HG03460 (cell line): Measurements from ENCODE around the gene PTPN3.
"Not testable (repeated sequence)": the region's sequence is repeated elsewhere in the genome, so short reads cannot be mapped to it uniquely, and the experiment has no call there.

Experiments used
- ATAC-seq: cut with Tn5 transposase; IDR thresholded peaks from one replicate; pipeline ENCODE4 v1.9.1; 2021; ENCODE audit not compliant: unreplicated experiment

Gene PTPN3

GRCh38 chr9:109498195-109499092 lies at the start of gene PTPN3:
Gene PTPN3, minus strand, starts transcription at chr9:109498307. Its CDS starts 34,873 bp downstream, at chr9:109463434.
- no peak for ATAC-seq

GRCh38 chr9:109544954-109545353 lies 46.8 kb upstream of the PTPN3 start:
- ATAC-seq, result not testable (repeated sequence)

- no peak for ATAC-seq
These were observed 44.8 kb upstream of the PTPN3 start for GRCh38 chr9:109542922-109543321.

- ATAC-seq, result no peak
These were observed 40.2 kb upstream of the PTPN3 start for GRCh38 chr9:109538346-109538745.

GRCh38 chr9:109537288-109537687 lies 39.2 kb upstream of the PTPN3 start:
- ATAC-seq, result no peak

GRCh38 chr9:109536859-109537258 lies 38.8 kb upstream of the PTPN3 start:
- no peak for ATAC-seq

GRCh38 chr9:109535365-109535764 lies 37.3 kb upstream of the PTPN3 start:
- ATAC-seq, result no peak

GRCh38 chr9:109534151-109534550 lies 36.0 kb upstream of the PTPN3 start:
- no peak for ATAC-seq

- not testable (repeated sequence) for ATAC-seq
These were observed 34.5 kb upstream of the PTPN3 start for GRCh38 chr9:109532652-109533051.

GRCh38 chr9:109522106-109522505 lies 24.0 kb upstream of the PTPN3 start:
- no peak for ATAC-seq

- peak; percentile 92 for ATAC-seq
These were observed 22.5 kb upstream of the PTPN3 start for GRCh38 chr9:109520475-109521132.

- no peak for ATAC-seq
These were observed 21.3 kb upstream of the PTPN3 start for GRCh38 chr9:109519366-109519765.

GRCh38 chr9:109518621-109519335 lies 20.7 kb upstream of the PTPN3 start:
- no peak for ATAC-seq

GRCh38 chr9:109517901-109518377 lies 19.8 kb upstream of the PTPN3 start:
- ATAC-seq, result no peak

GRCh38 chr9:109513871-109514270 lies 15.8 kb upstream of the PTPN3 start:
- no peak for ATAC-seq

- ATAC-seq, result no peak
These were observed 14.2 kb upstream of the PTPN3 start for GRCh38 chr9:109512170-109512756.

GRCh38 chr9:109510506-109510905 lies 12.4 kb upstream of the PTPN3 start:
- ATAC-seq, result no peak

GRCh38 chr9:109510042-109510441 lies 11.9 kb upstream of the PTPN3 start:
- ATAC-seq, result not testable (repeated sequence)

GRCh38 chr9:109509611-109510010 lies 11.5 kb upstream of the PTPN3 start:
- ATAC-seq, result no peak

- no peak for ATAC-seq
These were observed 9.3 kb upstream of the PTPN3 start for GRCh38 chr9:109507421-109507838.
